ENCODE results near the gene PGAM5. TPM values are rescaled to one million over a fixed set of nuclear protein-coding genes. Genes with fewer than 3 reads are reported as not detected.

The PGAM5 gene
- total RNA-seq, 2 donors from 2014 or later = 20.0 to 24.2 TPM

DNA sequence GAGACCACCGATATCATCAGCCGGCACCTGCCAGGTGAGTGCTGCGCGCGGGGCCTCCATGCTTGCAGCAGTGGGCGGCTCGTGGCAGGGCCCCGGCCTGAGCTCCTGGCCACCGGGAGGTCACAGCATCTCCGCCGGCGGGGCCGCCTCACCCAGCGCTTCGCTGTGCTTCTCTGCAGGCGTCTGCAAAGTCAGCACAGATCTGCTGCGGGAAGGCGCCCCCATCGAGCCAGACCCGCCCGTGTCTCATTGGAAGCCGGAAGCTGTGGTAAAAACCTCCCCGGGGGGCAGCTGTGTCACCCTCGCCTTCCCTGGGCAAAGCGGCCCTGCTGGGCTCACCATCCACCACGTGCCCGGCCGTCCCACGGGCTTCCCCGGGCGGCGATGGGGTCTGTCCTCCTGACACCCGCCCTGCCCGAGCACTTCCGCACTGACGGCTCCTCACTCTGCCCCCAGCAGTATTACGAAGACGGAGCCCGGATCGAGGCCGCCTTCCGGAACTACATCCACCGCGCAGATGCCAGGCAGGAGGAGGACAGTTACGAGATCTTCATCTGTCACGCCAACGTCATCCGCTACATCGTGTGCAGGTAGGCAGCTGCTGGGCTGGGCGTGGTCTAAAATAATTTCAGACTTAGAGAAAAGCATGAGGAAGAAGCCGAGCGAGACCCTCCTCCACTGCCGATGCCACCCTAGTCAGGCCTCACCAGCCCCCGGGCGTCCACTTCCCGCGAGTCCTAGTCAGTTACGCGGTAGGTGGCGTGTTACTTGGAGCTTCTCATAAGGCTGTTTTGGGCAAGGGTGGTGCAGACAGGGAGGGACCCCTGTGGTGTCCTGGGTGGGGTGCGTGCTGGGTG lies 7.1 kb downstream of the PGAM5 start:
- DNase-seq (ENCODE audit: low spot score) = no peak
- intact Hi-C loops (cut with DNase I) = loop anchor here in 1 of 2 donors (1.0 kb wide), 1 partner anchor 50 kb away; no protein-coding TSS in a partner anchor

DNA sequence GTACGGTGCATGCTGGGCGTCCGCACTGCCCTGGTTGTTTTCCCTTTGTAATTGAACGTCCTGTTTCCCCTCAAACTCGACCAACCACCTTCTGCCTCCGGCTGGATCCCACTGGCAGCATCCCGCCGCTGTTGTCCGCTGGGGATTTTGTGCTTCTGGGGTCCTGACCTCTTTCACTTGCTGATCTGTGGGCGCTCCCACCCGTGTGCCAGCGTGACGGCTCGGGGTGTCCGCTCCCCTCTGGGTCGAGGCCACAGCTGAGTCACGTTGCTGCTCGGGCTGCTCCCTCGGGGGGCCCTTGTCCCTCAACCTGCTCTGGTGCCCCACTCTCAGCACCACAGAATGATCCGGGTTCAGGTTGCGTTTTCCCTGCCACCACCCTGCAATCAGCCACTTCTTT lies 8.0 kb downstream of the PGAM5 start:
- DNase-seq (ENCODE audit: low spot score) = no peak
- intact Hi-C loops (cut with DNase I) = loop anchor here in 1 of 2 donors (1.0 kb wide), 1 partner anchor 49 kb away; no protein-coding TSS in a partner anchor

DNA sequence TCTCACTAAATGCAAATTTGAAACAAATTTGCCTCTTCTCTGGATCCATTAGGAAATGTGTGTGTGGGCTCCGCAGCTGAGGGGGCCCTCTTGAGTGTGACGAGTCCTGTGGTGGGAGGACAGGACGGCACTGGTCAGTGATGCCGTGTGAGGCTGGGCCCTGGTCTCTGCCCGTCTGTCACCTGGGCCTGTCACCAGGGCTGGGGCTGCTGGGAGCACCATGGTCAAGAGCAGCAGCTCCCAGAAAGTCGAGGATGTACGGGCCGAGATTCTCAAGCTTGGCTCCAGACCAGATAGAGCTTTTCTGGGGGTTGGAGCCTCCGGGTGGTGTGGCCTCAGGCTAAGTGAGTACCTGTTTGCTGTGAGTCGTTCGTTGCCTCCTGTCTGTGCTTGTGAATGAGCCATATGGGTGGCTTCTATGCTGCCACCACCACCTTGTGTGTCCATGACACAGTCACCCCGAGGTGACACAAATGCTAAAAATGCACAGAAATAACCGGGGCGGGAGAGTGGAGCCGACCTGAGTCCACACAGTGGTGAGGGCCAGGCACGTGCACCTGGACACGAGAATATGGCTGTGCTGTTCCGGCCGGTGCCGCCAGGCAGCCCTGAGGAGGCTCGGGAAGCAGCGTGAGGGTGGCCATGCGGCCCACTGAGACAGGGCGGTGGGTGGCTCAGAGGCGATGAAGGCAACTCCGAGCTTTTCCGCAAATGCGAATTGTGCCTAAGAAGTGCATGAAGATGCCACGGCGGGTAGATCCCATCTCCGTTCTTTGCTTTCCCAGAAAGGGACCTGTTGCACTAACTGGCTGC lies 8.7 kb downstream of the PGAM5 start:
- intact Hi-C loops (cut with DNase I) = no loop called here
- DNase-seq (ENCODE audit: low spot score) = no peak

DNA sequence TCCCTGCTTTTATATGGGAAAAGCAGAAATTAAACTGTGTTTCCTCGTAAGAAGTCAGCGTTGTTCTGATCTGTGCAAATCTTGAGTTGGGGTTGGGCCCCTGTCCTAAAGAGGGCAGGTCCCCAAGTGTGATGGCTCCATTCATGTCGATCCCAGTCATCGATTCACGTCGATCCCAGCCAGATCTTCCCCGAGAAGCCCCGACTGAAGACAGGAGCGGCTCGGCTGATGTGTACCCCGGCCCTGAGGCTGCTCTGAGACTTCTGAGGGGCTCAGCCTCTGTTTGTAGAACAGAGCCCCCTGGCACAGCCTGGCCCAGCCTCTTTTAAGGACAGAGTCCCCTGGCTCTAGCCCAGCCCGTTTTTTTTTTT lies 9.3 kb downstream of the PGAM5 start:
- intact Hi-C loops (cut with DNase I) = no loop called here
- DNase-seq (ENCODE audit: low spot score) = no peak

DNA sequence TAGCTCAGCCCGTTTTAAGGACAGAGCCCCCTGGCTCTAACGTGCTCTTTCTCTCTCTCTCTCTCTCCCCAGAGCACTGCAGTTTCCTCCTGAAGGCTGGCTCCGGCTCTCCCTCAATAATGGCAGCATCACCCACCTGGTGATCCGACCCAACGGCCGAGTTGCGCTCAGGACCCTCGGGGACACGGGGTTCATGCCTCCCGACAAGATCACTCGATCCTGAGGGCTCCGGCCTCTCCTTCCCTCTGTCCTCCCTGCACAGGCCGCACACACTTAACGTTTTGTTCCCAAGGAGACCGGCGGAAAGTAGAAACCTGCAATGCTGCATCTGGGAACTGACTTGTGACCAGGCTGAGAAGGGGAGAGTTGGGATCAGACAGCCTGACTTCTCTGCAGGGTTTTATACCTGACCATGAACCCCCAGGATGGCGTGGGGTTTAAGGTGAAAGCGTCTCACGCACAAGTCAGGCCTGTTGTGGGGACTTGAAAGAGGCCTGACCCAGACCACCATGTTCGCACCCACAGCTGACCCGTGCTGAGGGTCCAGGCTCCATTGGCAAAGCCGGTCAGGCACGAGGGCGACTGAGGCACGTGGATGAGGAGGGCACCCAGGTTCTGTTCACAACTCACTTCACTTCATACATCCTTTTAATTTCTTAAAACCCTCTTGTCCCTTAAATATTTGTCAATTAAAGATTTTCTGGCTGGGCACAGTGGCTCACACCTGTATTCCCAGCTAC lies 10.1 kb downstream of the PGAM5 start:
- no peak for DNase-seq (ENCODE audit: low spot score)
- intact Hi-C loops (cut with DNase I) = no loop called here

DNA sequence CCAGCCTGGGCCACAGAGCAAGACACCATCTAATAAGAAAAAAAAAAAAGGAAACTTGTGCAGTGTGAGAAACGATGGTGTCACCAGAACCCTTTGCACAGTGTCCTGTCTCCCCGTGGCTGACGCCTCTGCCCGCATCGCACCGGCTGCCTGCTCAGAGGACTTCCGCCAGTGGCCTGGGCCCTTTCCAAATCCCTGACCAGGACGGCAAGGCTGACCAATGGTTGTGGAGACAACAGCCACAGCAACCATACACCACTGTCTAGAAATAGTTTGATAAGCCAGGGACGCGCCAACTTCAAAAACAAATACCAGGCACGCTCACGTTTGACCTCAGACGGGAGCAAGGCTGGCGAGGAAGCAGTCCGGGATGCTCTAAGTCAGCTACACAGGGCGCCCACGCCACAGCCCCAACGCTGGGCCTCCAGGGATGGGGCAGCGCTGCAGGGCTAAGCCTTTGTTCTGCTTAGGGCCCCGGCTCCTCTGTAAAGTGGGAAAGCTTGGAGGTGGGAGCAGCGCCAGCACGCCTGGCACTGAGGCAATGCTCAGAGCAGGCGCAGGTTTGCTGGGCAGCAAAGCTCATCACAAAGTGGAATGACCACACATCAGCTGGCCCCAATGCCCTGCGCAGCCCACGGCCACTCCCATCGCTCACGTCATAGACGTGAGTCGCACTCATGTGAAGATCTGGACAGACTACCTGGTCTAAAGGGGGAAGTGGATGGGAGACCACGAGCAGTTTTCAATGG lies 12.5 kb downstream of the PGAM5 start:
- no peak for DNase-seq (ENCODE audit: low spot score)
- intact Hi-C loops (cut with DNase I) = no loop called here

DNA sequence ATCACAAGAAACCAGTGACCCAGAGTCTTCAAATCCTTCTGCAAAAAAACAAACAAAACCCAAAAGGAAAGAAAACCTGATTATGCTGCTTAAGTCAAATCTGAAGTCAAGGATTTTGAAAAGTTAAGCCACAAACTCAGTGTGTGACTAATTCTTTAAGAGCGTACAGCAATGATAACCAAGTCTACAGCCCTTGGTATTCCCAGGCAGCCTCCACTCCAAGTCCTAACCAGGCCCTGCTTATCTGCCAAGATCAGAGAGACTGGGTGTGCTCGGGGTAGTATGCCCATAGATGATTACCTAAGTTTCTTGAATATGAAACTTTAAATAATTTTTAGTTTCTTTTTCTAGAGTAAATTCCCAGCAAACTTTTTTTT lies 13.1 kb downstream of the PGAM5 start:
- DNase-seq (ENCODE audit: low spot score) = no peak
- intact Hi-C loops (cut with DNase I) = no loop called here

DNA sequence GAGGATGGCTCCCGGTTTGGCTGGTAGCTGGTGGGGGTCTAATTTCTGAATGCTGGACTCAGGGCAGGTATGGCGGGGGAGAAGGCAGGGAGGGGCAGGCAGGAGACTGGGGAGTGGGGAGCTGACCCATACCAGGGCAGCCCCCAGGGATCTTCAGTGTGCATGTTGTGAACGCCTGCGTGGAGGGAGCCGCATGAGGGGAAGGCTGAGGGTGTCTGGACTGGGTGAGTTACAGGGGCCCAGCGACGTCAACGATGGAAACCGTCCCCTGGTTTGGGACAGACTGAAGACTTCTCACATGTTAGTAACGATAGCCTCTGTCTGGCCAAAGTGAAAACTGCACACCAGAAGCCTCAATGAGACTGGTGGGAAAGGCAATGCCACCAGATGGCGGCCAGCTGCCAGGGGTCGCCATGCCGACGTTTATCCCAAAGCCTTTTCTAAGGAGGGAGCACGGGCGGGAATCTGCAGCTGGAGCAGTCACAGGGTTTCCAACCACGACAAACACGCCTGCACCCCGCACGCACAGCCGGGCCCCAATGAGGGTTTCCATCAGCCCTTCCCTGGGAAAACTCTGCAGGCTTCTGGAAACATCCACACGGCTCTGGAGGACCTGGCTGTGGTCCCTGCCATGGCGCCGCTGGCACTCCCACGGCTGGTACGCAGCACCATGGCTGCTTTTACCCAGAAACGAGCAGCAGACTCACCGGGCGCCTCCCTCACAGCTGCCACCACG lies 14.0 kb downstream of the PGAM5 start:
- intact Hi-C loops (cut with DNase I) = no loop called here
- DNase-seq (ENCODE audit: low spot score) = no peak

DNA sequence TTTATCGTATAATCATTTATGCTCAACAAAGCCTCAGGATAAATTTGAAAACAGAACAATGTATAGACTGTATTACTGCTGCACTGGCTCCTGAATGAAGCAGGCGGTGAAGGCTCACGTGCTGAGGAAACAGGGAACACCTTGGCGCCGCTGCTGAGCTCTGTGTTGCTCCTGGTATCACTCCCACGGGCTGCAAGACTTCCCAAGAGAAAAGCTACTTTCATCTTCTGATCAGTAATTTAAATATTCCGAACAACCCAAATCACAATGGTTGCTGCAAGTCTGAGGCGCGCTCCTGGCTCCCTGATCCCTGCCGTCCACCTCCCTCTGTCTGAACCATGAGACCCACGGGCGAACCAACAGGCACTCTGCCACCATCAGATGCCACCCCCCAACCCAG lies 15.7 kb downstream of the PGAM5 start:
- intact Hi-C loops (cut with DNase I) = no loop called here
- DNase-seq (ENCODE audit: low spot score) = no peak

DNA sequence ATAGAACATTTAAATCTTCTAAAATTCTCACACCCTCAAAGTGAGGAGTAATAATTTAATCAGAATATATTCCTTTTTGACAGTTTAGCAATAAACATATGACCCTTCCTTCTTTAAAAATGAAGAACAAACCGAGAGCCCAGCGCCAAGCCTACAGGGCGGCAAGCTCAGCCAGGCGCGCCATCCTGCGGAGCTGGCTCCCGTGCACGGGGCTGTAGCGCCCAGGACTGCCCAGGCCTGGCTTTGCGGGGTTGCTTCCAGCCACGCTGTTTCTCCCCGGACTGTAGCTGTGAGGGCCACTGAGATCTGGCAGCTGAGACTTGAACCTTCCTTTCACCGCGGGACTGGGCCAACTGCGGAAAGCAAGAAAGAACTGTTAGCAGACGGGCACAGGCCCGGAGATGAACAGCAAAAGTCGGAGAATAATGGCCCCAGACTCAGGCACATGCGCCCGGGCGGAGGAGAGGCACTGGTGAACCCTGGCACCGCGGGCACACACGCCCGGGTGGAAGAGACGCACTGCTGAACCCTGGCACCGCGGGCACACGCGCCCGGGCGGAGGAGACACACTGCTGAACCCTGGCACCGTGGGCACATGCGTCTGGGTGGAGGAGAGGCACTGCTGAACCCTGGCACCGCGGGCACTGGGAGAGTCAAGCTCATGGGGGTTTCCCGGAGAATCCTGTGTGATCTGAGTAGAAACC lies 16.6 kb downstream of the PGAM5 start:
- no peak for DNase-seq (ENCODE audit: low spot score)
- intact Hi-C loops (cut with DNase I) = no loop called here

DNA sequence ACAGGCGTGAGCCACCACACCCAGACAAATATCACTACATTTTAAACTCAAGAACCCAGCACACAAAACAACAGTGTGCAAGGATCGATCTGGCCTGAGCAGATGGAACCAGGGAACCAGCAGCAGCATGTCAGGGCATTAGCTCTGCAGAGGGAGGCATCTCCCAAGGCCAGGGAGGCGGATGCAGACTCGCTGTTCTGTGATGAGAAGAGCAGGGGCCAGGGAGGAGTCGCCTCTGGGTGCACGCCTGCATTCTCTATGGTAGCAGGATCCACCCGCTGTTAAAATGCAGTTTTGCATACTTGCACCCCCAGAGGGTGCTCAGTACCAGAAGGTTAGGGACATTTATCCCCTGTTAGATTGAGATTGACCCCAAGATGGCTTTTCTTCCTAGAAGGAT lies 17.9 kb downstream of the PGAM5 start:
- intact Hi-C loops (cut with DNase I) = no loop called here
- no peak for DNase-seq (ENCODE audit: low spot score)

DNA sequence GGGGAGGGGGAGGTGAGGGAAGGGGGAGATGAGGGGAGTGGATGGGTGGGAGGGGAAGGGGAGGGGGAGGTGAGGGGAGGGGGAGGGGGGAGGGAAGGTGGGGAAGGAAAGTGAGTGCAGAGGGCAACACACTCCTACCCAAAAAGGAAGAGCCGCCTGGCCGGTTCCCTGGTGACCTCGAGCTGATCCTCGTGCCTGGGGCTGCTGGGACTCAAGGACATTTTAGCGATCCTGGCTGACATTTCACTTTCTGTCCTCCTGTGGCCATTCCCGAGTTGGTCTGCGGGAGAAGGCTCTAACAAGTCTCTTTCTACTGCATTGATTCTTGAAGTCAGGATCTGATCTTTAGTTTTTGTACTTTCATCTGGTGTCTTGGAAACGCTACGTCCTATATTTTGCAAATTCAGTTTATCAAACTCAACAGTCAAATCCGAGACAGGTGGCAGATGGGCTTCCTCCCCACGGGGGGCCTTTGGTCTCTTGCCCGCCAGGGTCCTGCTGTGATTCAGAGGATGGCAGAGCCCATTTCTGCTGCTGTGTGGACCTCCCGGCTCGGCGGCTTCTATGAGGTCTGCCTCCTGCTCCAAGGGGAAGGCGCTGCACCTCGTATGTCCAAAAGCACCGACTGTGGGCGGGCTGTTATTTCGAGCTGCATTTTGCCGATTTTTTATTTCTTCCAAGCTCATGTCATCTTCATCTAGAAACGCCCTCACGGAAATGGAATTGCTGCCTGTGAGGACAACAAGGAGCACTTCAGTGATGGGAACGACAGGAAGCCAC lies 19.1 kb downstream of the PGAM5 start:
- intact Hi-C loops (cut with DNase I) = no loop called here
- DNase-seq (ENCODE audit: low spot score) = no peak

DNA sequence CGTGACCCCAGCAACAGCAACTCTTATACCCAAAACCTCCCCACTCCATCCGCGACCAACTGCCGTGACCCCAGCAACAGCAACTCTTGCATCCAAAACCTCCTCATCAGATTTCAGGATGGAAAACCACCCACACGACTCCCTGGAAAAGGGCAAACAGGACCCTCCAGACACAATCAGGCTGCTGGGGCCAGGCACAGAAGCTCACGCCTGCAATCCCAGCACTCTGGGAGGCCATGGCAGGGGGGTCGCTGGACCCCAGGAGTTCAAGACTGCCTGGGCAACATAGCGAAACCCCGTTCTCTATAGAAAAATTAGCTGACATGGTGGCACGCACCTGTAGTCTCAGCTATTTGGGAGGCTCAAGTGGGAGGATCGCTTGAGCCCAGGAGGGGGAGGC lies 19.7 kb downstream of the PGAM5 start:
- intact Hi-C loops (cut with DNase I) = no loop called here
- no peak for DNase-seq (ENCODE audit: low spot score)

DNA sequence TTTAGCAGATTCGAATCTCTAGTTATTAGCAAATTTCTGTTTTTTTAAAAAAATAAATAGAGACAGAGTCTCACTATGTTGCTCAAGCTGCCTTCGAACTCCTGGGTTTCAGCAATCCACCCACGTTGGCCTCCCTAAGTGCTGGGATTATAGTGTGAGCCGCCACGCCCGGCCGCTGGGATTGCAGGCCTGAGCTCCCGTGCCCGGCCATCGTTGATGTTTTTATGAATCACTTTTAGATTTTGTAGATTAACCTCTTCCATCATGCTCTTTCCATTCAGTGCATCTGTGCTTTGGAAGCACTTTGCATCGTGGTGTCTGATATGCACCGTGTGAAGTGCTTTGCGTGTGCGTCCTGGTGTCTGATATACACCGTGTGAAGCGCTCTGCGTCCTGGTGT lies 20.9 kb downstream of the PGAM5 start:
- intact Hi-C loops (cut with DNase I) = no loop called here
- DNase-seq (ENCODE audit: low spot score) = no peak

DNA sequence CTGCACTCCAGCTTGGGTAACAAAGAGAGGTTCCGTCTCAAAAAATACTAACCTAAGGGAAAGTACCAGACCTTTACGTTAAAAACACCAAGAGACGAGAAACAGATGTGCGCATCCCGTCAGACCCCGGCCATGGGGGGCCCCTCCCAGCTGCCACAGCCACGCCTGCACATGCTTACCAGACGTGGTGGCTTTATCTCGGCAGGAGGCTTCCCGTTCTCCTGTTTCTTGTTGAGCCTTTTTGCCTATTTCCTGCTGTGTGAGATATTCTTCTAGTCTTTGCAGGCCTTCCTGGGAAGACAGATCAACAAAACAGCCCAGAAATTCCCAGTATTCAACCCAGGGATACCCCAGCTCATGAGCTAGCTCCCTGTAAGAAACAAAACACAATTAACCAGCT lies 23.6 kb downstream of the PGAM5 start:
- no peak for DNase-seq (ENCODE audit: low spot score)
- intact Hi-C loops (cut with DNase I) = no loop called here

DNA sequence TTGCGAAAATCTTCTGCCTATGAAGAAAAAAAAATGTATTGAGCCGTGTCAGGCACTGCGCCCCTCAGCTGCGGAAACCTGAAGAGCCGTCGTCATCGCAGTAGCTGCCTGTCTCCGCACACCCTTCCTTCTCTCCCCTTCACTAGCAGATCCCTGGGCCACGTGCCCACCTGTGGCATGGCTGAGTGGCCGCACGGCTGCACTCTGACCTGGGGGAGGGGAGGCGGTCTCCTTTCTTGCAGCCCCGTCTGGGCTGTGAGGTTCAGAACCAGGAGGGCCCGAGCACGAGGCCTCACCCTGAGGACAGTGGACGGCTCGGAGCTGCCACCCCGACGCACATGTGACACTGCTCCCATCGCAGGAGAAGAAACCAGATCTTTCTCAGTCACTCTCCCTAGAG lies 24.9 kb downstream of the PGAM5 start:
- intact Hi-C loops (cut with DNase I) = no loop called here
- DNase-seq (ENCODE audit: low spot score) = no peak

DNA sequence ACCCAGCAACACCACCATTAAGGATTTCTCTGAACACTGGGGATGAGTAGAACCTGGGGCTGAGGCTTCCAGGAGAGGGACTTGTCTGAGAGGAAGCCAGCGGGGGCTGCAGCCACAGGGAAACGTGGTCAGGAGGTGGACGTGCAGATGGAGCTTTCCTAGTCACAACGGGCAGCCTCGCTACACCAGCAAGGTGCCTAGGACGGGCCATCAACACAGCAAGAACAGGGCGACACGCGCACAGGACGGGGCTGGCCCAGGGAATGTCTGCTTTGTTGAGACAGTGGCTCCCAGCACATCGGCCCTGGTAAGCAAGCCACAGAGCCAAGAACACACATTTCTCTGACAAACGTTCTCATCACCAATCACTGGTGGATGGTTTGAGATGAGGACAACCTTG lies 25.7 kb downstream of the PGAM5 start:
- intact Hi-C loops (cut with DNase I) = no loop called here
- DNase-seq (ENCODE audit: low spot score) = no peak
